ENCODE data around the gene RETREG3.

- TF ChIP-seq CTCF (IDR thresholded peaks at IDR 0.05; ENCODE audit: borderline replicate concordance, extremely low read depth, low read length, poor library complexity, severe bottlenecking) (peak; percentile 94), EZH2 (IDR thresholded peaks at IDR 0.05; ENCODE audit: borderline replicate concordance, low read depth, low read length, severe bottlenecking) (no peak)
Observed at GRCh38 chr17:42578282-42578869, 30.8 kb downstream of the RETREG3 start.
